Prostate gland (tissue), 2 donors: Measurements from ENCODE around the gene MZB1. TPM values are rescaled to one million over a fixed set of nuclear protein-coding genes. Genes with fewer than 3 reads are reported as not detected.
"Not testable (repeated sequence)": the region's sequence is repeated elsewhere in the genome, so short reads cannot be mapped to it uniquely, and the experiment has no call there.

Experiments used
- DNase-seq: peaks from one replicate; pipeline ENCODE4 v3.0.0-alpha.2; 2019; ENCODE audit warnings: low spot score
- H3K27ac ChIP-seq, 2 donors: fragments of 200-600 bp; sonication (generic); 2 replicates each; pipeline ENCODE4 v1.5.1; 2017 to 2019
- H3K27me3 ChIP-seq: fragments of 200-600 bp; sonication (generic); replicated peaks from 2 replicates; pipeline ENCODE4 v1.5.1; 2019; ENCODE audit not compliant: insufficient read depth
- H3K36me3 ChIP-seq, 2 donors: fragments of 200-600 bp; sonication (generic); 1 replicate in 1 of 2; 2 replicates in 1 of 2; pipeline versions ENCODE4 v1.5.1 to v1.8.1; 2017 to 2019
- H3K4me1 ChIP-seq: fragments of 200-600 bp; sonication (generic); replicated peaks from 2 replicates; pipeline ENCODE4 v1.5.1; 2019
- H3K4me3 ChIP-seq, 2 donors: fragments of 200-600 bp; sonication (generic); 2 replicates each; pipeline ENCODE4 v1.5.1; 2017 to 2019
- H3K9me3 ChIP-seq: fragments of 200-600 bp; sonication (generic); 2 replicates; pipeline ENCODE4 v1.5.1; 2017
- CTCF ChIP-seq, 4 experiments: fragments of 200-600 bp in 2 of 4; fragments of 450-650 bp in 2 of 4; sonication (generic) in 2 of 4; IDR thresholded peaks; 1 replicate in 3 of 4; 2 replicates in 1 of 4; pipeline ENCODE4 v1.5.1; 2016 to 2019; ENCODE audit warnings: antibody characterized with exemption in 4 of 4, mild to moderate bottlenecking in 2 of 4, moderate library complexity in 2 of 4
- POLR2A ChIP-seq: fragments of 450-650 bp; IDR thresholded peaks from one replicate; pipeline ENCODE4 v1.6.1; 2016; ENCODE audit warnings: antibody characterized with exemption, mild to moderate bottlenecking
- POLR2AphosphoS5 ChIP-seq: sonication (generic); formaldehyde crosslinking; IDR thresholded peaks from one replicate; pipeline ENCODE4 v1.6.1; 2017; ENCODE audit warnings: antibody characterized with exemption
- WGBS: methylation state at CpG from one replicate; pipeline ENCODE4 v1.1.5; 2018; 5-methylcytosine and 5-hydroxymethylcytosine counted together
- intact Hi-C: fragments of 100-400 bp; cut with DNase I; formaldehyde crosslinking; loops from one replicate; pipeline ENCODE4 v1.14.2; 2022
- total RNA-seq, 2 donors: library from RNA; depleted of rRNA; stranded (reverse); fragments of >200 nt; gene quantifications; one replicate each; pipeline ENCODE4 v1.1.0, GENCODE V29; 2016

The MZB1 gene
- total RNA-seq, 2 donors from 2014 or later = 2.7 to 4.3 TPM

- H3K9me3 ChIP-seq = no peaks in the 10 kb centered on the region
- no peak overlapping the region for H3K4me3 ChIP-seq
- intact Hi-C loops = no loop called here
- WGBS = 69% methylated on average over 17 of the region's 17 CpGs
- no peaks in the 10 kb centered on the region for H3K4me1 ChIP-seq
- DNase-seq = no peak
- H3K27ac ChIP-seq = no peak overlapping the region
- H3K36me3 ChIP-seq = no peaks in the 10 kb centered on the region
- TF ChIP-seq CTCF (IDR thresholded peaks at IDR 0.05) = no peak
- TF ChIP-seq POLR2A = no peak
- no peaks in the 10 kb centered on the region for H3K27me3 ChIP-seq
These were observed 21.5 kb upstream of the MZB1 start for GRCh38 chr5:139410993-139411828.

- no peak overlapping the region for H3K27ac ChIP-seq
- DNase-seq = no peak
- H3K4me3 ChIP-seq = no peak overlapping the region
- no peaks in the 10 kb centered on the region for H3K27me3 ChIP-seq
- intact Hi-C loops = no loop called here
- 70% methylated on average over 6 of the region's 6 CpGs for WGBS
- TF ChIP-seq CTCF (IDR thresholded peaks at IDR 0.05) = no peak
- H3K4me1 ChIP-seq = no peaks in the 10 kb centered on the region
- no peaks in the 10 kb centered on the region for H3K36me3 ChIP-seq
- H3K9me3 ChIP-seq = no peaks in the 10 kb centered on the region
These were observed 20.6 kb upstream of the MZB1 start for GRCh38 chr5:139410121-139410992.

- WGBS = 83% methylated on average over 5 of the region's 5 CpGs
These were observed 19.4 kb upstream of the MZB1 start for GRCh38 chr5:139409116-139409515.

GRCh38 chr5:139408191-139408590 is 18.5 kb upstream of the MZB1 start:
- H3K4me1 ChIP-seq = peaks cover 2% of the 10 kb centered on the region
- TF ChIP-seq POLR2AphosphoS5 = no peak
- no peak for TF ChIP-seq CTCF (IDR thresholded peaks at IDR 0.05)
- no peak for TF ChIP-seq POLR2A
- intact Hi-C loops = no loop called here
- DNase-seq = no peak
- H3K36me3 ChIP-seq = no peaks in the 10 kb centered on the region
- 86% methylated on average over 7 of the region's 7 CpGs for WGBS
- no peaks in the 10 kb centered on the region for H3K9me3 ChIP-seq
- no peak overlapping the region for H3K27ac ChIP-seq
- no peak overlapping the region for H3K4me3 ChIP-seq
- no peaks in the 10 kb centered on the region for H3K27me3 ChIP-seq

More at GRCh38 chr5:139409116-139409515, 19.4 kb upstream of the MZB1 start:
- H3K27me3 ChIP-seq, H3K4me3 ChIP-seq, H3K27ac ChIP-seq, H3K4me1 ChIP-seq, H3K9me3 ChIP-seq, H3K36me3 ChIP-seq, DNase-seq, intact Hi-C loops: not testable (repeated sequence)

GRCh38 chr5:139407517-139407916 is 17.8 kb upstream of the MZB1 start:
- H3K27ac ChIP-seq = no peak overlapping the region
- H3K36me3 ChIP-seq = no peaks in the 10 kb centered on the region
- no peaks in the 10 kb centered on the region for H3K9me3 ChIP-seq
- TF ChIP-seq POLR2A = no peak
- TF ChIP-seq POLR2AphosphoS5 = no peak
- no peak for TF ChIP-seq CTCF (IDR thresholded peaks at IDR 0.05)
- intact Hi-C loops = no loop called here
- no peak overlapping the region for H3K4me3 ChIP-seq
- peaks cover 4% of the 10 kb centered on the region for H3K4me1 ChIP-seq
- DNase-seq = no peak
- no peaks in the 10 kb centered on the region for H3K27me3 ChIP-seq
